Neural cell (in vitro differentiated cells): ENCODE results near the gene NPR3. TPM values are rescaled to one million over a fixed set of nuclear protein-coding genes. Genes with fewer than 3 reads are reported as not detected.

ENCODE experiments used
- H2AFZ ChIP-seq: fragments of 200-600, 300-800 bp; sonication (generic), shearing (Covaris generic); 2 replicates; pipeline ENCODE4 v1.6.0; 2014; ENCODE audit warnings: low read depth, mild to moderate bottlenecking, antibody characterized with exemption, low read length, moderate library complexity
- H3F3A ChIP-seq: fragments of 200-600 bp; shearing (Covaris generic); 2 replicates; pipeline ENCODE4 v1.6.1; 2016; ENCODE audit warnings: mild to moderate bottlenecking, moderate library complexity, mixed read lengths, antibody characterized with exemption, low read length; ENCODE audit not compliant: insufficient read depth, poor library complexity, severe bottlenecking
- H3K27ac ChIP-seq: fragments of 200-600, 300-800 bp; sonication (generic), shearing (Covaris generic); 2 replicates; pipeline ENCODE4 v1.5.1; 2014; ENCODE audit warnings: mild to moderate bottlenecking, low read length, moderate library complexity
- H3K27me3 ChIP-seq: fragments of 300-800, 200-600 bp; sonication (generic), shearing (Covaris generic); 2 replicates; pipeline ENCODE4 v1.6.0; 2014; ENCODE audit warnings: mild to moderate bottlenecking, low read depth, low read length, moderate library complexity; ENCODE audit not compliant: insufficient read depth
- H3K36me3 ChIP-seq: fragments of 300-800, 200-600 bp; sonication (generic), shearing (Covaris generic); 2 replicates; pipeline ENCODE4 v1.5.1; 2014; ENCODE audit warnings: mild to moderate bottlenecking, antibody characterized with exemption, low read length, moderate library complexity; ENCODE audit not compliant: insufficient read depth
- H3K4me2 ChIP-seq: fragments of 300-800, 200-600 bp; sonication (generic), shearing (Covaris generic); 2 replicates; pipeline ENCODE4 v1.6.0; 2014; ENCODE audit warnings: mild to moderate bottlenecking, low read length
- H3K4me3 ChIP-seq: fragments of 300-800, 200-600 bp; sonication (generic), shearing (Covaris generic); 2 replicates; pipeline ENCODE4 v1.5.1; 2014; ENCODE audit warnings: mild to moderate bottlenecking, low read length, moderate library complexity
- H3K79me2 ChIP-seq: fragments of 200-600 bp; shearing (Covaris generic); replicated peaks from 2 replicates; pipeline ENCODE4 v1.6.0; 2014; ENCODE audit warnings: mild to moderate bottlenecking, low read length, moderate library complexity; ENCODE audit not compliant: insufficient read depth
- H3K9ac ChIP-seq: fragments of 300-800, 200-600 bp; sonication (generic), shearing (Covaris generic); 2 replicates; pipeline ENCODE4 v1.6.1; 2016; ENCODE audit warnings: mild to moderate bottlenecking, low read length, mixed read lengths
- H3K9me2 ChIP-seq: fragments of 200-600 bp; shearing (Covaris generic); 2 replicates; pipeline ENCODE4 v1.6.1; 2016; ENCODE audit warnings: mild to moderate bottlenecking, low read length, mixed read lengths; ENCODE audit not compliant: insufficient read depth
- H3K9me3 ChIP-seq: fragments of 200-600, 300-800 bp; sonication (generic), shearing (Covaris generic); 2 replicates; pipeline ENCODE4 v1.6.1; 2016; ENCODE audit warnings: mild to moderate bottlenecking, mixed run types, low read length, moderate library complexity, mixed read lengths
- H4K20me1 ChIP-seq: fragments of 200-600 bp; shearing (Covaris generic); 2 replicates; pipeline ENCODE4 v1.6.1; 2016; ENCODE audit warnings: mild to moderate bottlenecking, mixed run types; ENCODE audit not compliant: insufficient read depth
- EP300 ChIP-seq: fragments of 450-650 bp; conservative IDR thresholded peaks from 2 replicates; pipeline ENCODE4 v1.6.1; 2014; ENCODE audit warnings: antibody characterized with exemption, mild to moderate bottlenecking, moderate library complexity; ENCODE audit not compliant: poor library complexity, severe bottlenecking
- EZH2 ChIP-seq: fragments of 200-600, 300-800 bp; shearing (Covaris generic), sonication (generic); IDR thresholded peaks from 2 replicates; pipeline ENCODE4 v1.6.1; 2014; ENCODE audit warnings: antibody characterized with exemption, low read length, borderline replicate concordance, mild to moderate bottlenecking; ENCODE audit not compliant: insufficient read depth, poor library complexity, severe bottlenecking
- MXI1 ChIP-seq: fragments of 450-650 bp; conservative IDR thresholded peaks from 2 replicates; pipeline ENCODE4 v1.6.1; 2014; ENCODE audit warnings: antibody characterized with exemption, mild to moderate bottlenecking; ENCODE audit not compliant: poor library complexity, severe bottlenecking
- POLR2AphosphoS5 ChIP-seq: IDR thresholded peaks from 2 replicates; pipeline ENCODE4 v1.6.1; 2012
- RAD21 ChIP-seq: fragments of 450-650 bp; conservative IDR thresholded peaks from 2 replicates; pipeline ENCODE4 v1.6.1; 2014; ENCODE audit warnings: antibody characterized with exemption, mild to moderate bottlenecking, moderate library complexity
- REST ChIP-seq: IDR thresholded peaks from 2 replicates; pipeline ENCODE4 v1.6.1; 2012; ENCODE audit warnings: borderline replicate concordance
- SMC3 ChIP-seq: fragments of 450-650 bp; conservative IDR thresholded peaks from 2 replicates; pipeline ENCODE4 v1.6.1; 2014; ENCODE audit warnings: antibody characterized with exemption, mild to moderate bottlenecking, moderate library complexity; ENCODE audit not compliant: poor library complexity
- TAF1 ChIP-seq: IDR thresholded peaks from 2 replicates; pipeline ENCODE4 v1.6.1; 2012; ENCODE audit warnings: low read depth
- polyA plus RNA-seq: library from polyadenylated mRNA; depleted of rRNA; stranded (reverse); fragments of >200 nt; gene quantifications from 2 replicates; pipeline ENCODE4 v1.2.3, GENCODE V29; 2014
- TF ChIP-seq, protein P1 (sequence below): fragments of 450-650 bp; IDR thresholded peaks from 2 replicates; pipeline ENCODE4 v1.5.1; 2014; ENCODE audit warnings: antibody characterized with exemption, mild to moderate bottlenecking, moderate library complexity; ENCODE audit not compliant: poor library complexity, severe bottlenecking

NPR3 gene
- polyA plus RNA-seq, 1 donor from 2014 or later: 1.5 TPM

GRCh38 chr5:32733590-32734340 is 22.6 kb downstream of the NPR3 start:
- H3K9ac ChIP-seq: no peak overlapping the region
- no peaks in the 10 kb centered on the region for H4K20me1 ChIP-seq
- no peak overlapping the region for H3K27ac ChIP-seq
- H3K4me3 ChIP-seq: no peak overlapping the region
- H3K27me3 ChIP-seq: no peaks in the 10 kb centered on the region
- no peaks in the 10 kb centered on the region for H3K9me3 ChIP-seq
- TF ChIP-seq MXI1 (no peak), EZH2 (no peak), RAD21 (no peak), REST (no peak), SMC3 (no peak), POLR2AphosphoS5 (no peak), TAF1 (no peak), EP300 (no peak)
- TF ChIP-seq, protein P1, sequence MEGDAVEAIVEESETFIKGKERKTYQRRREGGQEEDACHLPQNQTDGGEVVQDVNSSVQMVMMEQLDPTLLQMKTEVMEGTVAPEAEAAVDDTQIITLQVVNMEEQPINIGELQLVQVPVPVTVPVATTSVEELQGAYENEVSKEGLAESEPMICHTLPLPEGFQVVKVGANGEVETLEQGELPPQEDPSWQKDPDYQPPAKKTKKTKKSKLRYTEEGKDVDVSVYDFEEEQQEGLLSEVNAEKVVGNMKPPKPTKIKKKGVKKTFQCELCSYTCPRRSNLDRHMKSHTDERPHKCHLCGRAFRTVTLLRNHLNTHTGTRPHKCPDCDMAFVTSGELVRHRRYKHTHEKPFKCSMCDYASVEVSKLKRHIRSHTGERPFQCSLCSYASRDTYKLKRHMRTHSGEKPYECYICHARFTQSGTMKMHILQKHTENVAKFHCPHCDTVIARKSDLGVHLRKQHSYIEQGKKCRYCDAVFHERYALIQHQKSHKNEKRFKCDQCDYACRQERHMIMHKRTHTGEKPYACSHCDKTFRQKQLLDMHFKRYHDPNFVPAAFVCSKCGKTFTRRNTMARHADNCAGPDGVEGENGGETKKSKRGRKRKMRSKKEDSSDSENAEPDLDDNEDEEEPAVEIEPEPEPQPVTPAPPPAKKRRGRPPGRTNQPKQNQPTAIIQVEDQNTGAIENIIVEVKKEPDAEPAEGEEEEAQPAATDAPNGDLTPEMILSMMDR: no peak
- H3K9me2 ChIP-seq: no peaks in the 10 kb centered on the region
- no peaks in the 10 kb centered on the region for H3F3A ChIP-seq
- no peak overlapping the region for H3K4me2 ChIP-seq
- no peaks in the 10 kb centered on the region for H3K36me3 ChIP-seq
- H3K79me2 ChIP-seq: no peaks in the 10 kb centered on the region
- H2AFZ ChIP-seq: no peak overlapping the region

DNA sequence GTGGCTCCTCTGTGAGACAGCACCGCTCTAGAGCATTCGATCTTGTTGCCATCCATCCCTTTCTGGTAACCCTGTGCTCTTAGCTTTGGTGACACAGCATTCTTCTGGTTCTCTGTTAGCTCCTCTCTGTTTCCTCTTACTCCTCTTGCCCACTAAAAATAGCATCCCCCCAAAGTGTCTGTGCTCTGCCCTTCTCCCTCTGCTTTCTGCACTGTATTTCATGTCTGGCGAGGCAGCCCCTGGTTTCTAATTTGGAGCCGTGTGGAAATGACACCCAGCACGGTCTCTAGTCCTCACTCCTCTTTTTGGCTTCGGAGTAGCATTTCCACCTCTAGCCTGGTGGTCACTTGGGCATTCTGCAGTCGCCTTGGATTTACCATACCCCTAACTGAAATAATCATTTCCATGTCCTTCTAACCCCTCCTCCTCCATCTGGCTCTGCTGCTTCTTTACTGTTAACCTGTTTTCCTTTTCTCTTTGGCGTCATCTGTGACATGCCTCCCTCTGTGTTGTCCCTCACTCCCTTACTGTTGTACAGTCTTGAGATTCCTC is 23.8 kb downstream of the NPR3 start:
- Histone ChIP-seq H3K36me3 (no peaks in the 10 kb centered on the region), H3K27me3 (no peaks in the 10 kb centered on the region), H3K4me2 (no peak overlapping the region), H3K9me3 (no peaks in the 10 kb centered on the region), H3K9me2 (no peaks in the 10 kb centered on the region), H3K9ac (no peak overlapping the region), H2AFZ (no peak overlapping the region), H3K4me3 (no peak overlapping the region), H3K79me2 (no peaks in the 10 kb centered on the region), H3K27ac (no peak overlapping the region), H3F3A (no peaks in the 10 kb centered on the region), H4K20me1 (no peaks in the 10 kb centered on the region)
- TF ChIP-seq SMC3 (no peak), POLR2AphosphoS5 (no peak), MXI1 (no peak), EZH2 (no peak), TAF1 (no peak), EP300 (no peak), REST (no peak)
